ENCODE measurements around the gene LCOR. TPM values are rescaled to one million over a fixed set of nuclear protein-coding genes. Genes with fewer than 3 reads are reported as not detected.

Gene LCOR
- total and polyA plus RNA-seq, 2 donors (not counting 1 experiment from before 2014, with no cell fraction given), result 15.0 to 15.7 TPM

DNA sequence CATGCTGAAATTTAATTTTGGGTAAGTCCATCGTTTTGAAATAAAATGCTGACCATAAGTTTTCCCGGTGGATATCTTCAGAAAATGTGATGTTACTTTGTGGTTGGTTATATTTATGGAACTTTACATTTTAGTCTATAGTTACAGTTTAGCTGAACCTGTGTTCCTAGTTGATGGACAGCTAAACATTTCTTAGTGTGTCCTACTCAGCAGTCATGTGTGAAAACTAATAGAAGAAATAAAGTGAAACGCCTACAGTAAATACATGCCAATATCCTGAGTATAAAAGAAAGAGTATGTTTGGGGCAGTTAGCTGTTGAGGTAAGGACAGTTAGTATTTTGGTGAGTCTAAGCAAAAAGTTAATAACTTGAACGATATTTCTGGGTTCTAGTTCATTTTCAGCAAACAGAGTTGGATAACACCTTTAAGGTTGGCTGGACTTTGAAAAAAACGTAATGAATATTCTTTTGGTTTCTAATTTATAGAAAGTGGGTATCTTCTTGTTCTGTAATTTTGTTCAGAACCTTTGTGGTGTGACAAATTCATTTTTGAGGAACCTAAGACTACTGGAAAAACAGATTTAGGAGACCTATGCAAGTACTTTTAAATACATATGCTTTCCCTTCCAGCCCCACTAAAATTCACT, 28.7 kb downstream of the LCOR start:
- Histone ChIP-seq H3K4me3 (replicated peaks in 1 of 4; ENCODE audit: control extremely low read depth in 1 of 4, insufficient read depth in 1 of 4, low read depth in 3 of 4, low read length in 4 of 4) (no peak overlapping the region), H3K27me3 (ENCODE audit: control insufficient read depth, insufficient read depth, low read length) (no peaks in the 10 kb centered on the region), H3K36me3 (ENCODE audit: control insufficient read depth, insufficient read depth, low read length) (no peaks in the 10 kb centered on the region), H3K79me2 (ENCODE audit: control insufficient read depth, insufficient read depth, low read length) (peaks cover 89% of the 10 kb centered on the region), H3K27ac (ENCODE audit: insufficient read depth, low read length) (no peak overlapping the region), H2AFZ (ENCODE audit: low read length) (no peak overlapping the region), H4K20me1 (ENCODE audit: control insufficient read depth, extremely low read depth, insufficient read depth, low read length) (no peaks in the 10 kb centered on the region), H3K4me2 (ENCODE audit: extremely low read depth, insufficient read depth, low read length) (no peak overlapping the region), H3K9ac (ENCODE audit: insufficient read depth, low read length) (no peak overlapping the region), H3K9me3 (ENCODE audit: control insufficient read depth, insufficient read depth, low read depth, low read length) (no peaks in the 10 kb centered on the region), H3K4me1 (ENCODE audit: control insufficient read depth, extremely low read depth, insufficient read depth, low read length) (peaks cover 9% of the 10 kb centered on the region)
- TF ChIP-seq, protein P1, sequence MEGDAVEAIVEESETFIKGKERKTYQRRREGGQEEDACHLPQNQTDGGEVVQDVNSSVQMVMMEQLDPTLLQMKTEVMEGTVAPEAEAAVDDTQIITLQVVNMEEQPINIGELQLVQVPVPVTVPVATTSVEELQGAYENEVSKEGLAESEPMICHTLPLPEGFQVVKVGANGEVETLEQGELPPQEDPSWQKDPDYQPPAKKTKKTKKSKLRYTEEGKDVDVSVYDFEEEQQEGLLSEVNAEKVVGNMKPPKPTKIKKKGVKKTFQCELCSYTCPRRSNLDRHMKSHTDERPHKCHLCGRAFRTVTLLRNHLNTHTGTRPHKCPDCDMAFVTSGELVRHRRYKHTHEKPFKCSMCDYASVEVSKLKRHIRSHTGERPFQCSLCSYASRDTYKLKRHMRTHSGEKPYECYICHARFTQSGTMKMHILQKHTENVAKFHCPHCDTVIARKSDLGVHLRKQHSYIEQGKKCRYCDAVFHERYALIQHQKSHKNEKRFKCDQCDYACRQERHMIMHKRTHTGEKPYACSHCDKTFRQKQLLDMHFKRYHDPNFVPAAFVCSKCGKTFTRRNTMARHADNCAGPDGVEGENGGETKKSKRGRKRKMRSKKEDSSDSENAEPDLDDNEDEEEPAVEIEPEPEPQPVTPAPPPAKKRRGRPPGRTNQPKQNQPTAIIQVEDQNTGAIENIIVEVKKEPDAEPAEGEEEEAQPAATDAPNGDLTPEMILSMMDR (conservative IDR thresholded peaks at IDR 0.05 in 1 of 2, IDR thresholded peaks at IDR 0.05 in 1 of 2; ENCODE audit: low read depth in 1 of 2, low read length in 2 of 2), result no peak
- TF ChIP-seq EZH2 (IDR thresholded peaks at IDR 0.05; ENCODE audit: low read length, missing control alignments), result no peak
- no peak for DNase-seq (ENCODE audit: low read depth in 2 of 2)

DNA sequence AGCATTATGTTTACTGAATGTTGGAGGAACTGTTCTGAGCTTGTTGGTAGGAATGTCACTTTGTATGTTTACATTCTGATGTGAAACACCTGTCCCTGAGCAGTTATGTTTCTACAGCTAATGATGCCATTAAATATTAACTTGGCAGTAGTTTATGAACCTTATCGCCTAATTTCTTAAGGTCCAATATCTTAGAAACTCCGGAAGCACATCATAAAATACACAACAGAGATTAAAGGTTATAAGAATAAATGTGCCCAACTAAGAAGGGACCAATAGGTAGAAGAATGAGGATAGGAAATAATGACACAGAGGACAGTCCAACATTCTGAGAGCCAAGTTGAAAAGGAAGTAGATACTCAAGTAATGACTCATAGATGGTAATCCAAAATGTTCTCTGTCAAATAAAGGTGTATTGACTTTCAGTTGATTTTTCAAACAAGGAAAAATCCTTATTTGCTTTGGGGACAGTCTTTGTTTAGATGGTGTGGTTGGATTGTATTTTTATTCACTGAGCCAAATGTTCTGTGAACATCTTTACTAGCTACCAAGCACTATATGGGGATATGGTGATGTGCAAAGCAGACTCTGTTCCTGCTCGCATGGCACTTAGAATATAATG, 31.9 kb downstream of the LCOR start:
- Histone ChIP-seq H3K27ac (ENCODE audit: insufficient read depth, low read length) (no peak overlapping the region), H3K36me3 (ENCODE audit: control insufficient read depth, insufficient read depth, low read length) (no peaks in the 10 kb centered on the region), H3K4me1 (ENCODE audit: control insufficient read depth, extremely low read depth, insufficient read depth, low read length) (peaks cover 9% of the 10 kb centered on the region), H3K9ac (ENCODE audit: insufficient read depth, low read length) (no peak overlapping the region), H3K9me3 (ENCODE audit: control insufficient read depth, insufficient read depth, low read depth, low read length) (no peaks in the 10 kb centered on the region), H3K4me3 (replicated peaks in 1 of 4; ENCODE audit: control extremely low read depth in 1 of 4, insufficient read depth in 1 of 4, low read depth in 3 of 4, low read length in 4 of 4) (no peak overlapping the region), H3K27me3 (ENCODE audit: control insufficient read depth, insufficient read depth, low read length) (no peaks in the 10 kb centered on the region), H2AFZ (ENCODE audit: low read length) (no peak overlapping the region), H3K79me2 (ENCODE audit: control insufficient read depth, insufficient read depth, low read length) (peaks cover 79% of the 10 kb centered on the region), H4K20me1 (ENCODE audit: control insufficient read depth, extremely low read depth, insufficient read depth, low read length) (no peaks in the 10 kb centered on the region), H3K4me2 (ENCODE audit: extremely low read depth, insufficient read depth, low read length) (peak overlapping the region; percentile 50)
- TF ChIP-seq EZH2 (IDR thresholded peaks at IDR 0.05; ENCODE audit: low read length, missing control alignments), result no peak
- TF ChIP-seq, protein P1 (conservative IDR thresholded peaks at IDR 0.05 in 1 of 2, IDR thresholded peaks at IDR 0.05 in 1 of 2; ENCODE audit: low read depth in 1 of 2, low read length in 2 of 2), result no peak
- DNase-seq (ENCODE audit: low read depth in 2 of 2), result peak in 1 of 2 donors; percentile 73

DNA sequence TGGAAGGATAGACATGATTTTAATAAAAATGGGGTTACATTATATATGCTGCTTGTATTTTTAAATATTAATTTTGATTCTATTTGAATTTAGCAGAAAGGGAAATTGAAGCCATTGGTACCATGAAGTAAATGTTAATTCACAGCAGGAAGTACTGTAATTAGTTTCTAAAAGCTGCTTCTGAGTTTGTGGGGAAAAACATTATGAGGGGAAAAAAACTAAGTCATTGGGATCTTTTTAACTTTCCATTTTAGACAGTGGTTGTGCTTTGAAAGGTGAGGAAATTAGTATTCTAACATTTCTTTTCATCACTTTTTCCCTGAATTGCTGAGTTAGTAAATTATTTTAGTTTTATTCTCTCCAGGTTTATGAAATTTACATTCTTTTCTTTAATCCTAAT, 41.0 kb downstream of the LCOR start:
- H3K4me1 ChIP-seq (ENCODE audit: control insufficient read depth, extremely low read depth, insufficient read depth, low read length), result no peaks in the 10 kb centered on the region
- no peak for DNase-seq (ENCODE audit: low read depth in 2 of 2)
- H3K9ac ChIP-seq (ENCODE audit: insufficient read depth, low read length), result no peak overlapping the region
- no peak overlapping the region for H2AFZ ChIP-seq (ENCODE audit: low read length)
- H3K4me2 ChIP-seq (ENCODE audit: extremely low read depth, insufficient read depth, low read length), result no peak overlapping the region
- no peak overlapping the region for H3K27ac ChIP-seq (ENCODE audit: insufficient read depth, low read length)
- H3K4me3 ChIP-seq (replicated peaks in 1 of 4; ENCODE audit: control extremely low read depth in 1 of 4, insufficient read depth in 1 of 4, low read depth in 3 of 4, low read length in 4 of 4), result no peak overlapping the region
- H3K79me2 ChIP-seq (ENCODE audit: control insufficient read depth, insufficient read depth, low read length), result peaks cover 77% of the 10 kb centered on the region
- H4K20me1 ChIP-seq (ENCODE audit: control insufficient read depth, extremely low read depth, insufficient read depth, low read length), result no peaks in the 10 kb centered on the region
- H3K27me3 ChIP-seq (ENCODE audit: control insufficient read depth, insufficient read depth, low read length), result no peaks in the 10 kb centered on the region
- TF ChIP-seq, protein P1 (conservative IDR thresholded peaks at IDR 0.05 in 1 of 2, IDR thresholded peaks at IDR 0.05 in 1 of 2; ENCODE audit: low read depth in 1 of 2, low read length in 2 of 2), result no peak
- no peak for TF ChIP-seq EZH2 (IDR thresholded peaks at IDR 0.05; ENCODE audit: low read length, missing control alignments)
- H3K36me3 ChIP-seq (ENCODE audit: control insufficient read depth, insufficient read depth, low read length), result no peaks in the 10 kb centered on the region
- no peaks in the 10 kb centered on the region for H3K9me3 ChIP-seq (ENCODE audit: control insufficient read depth, insufficient read depth, low read depth, low read length)

All from fibroblast of lung (primary cell).